ENCODE results near the gene UBR2. TPM values are rescaled to one million over a fixed set of nuclear protein-coding genes. Genes with fewer than 3 reads are reported as not detected.
A peak's percentile ranks its signal among the peaks of the same experiment; 100 is the strongest.

The UBR2 gene
- total and polyA plus RNA-seq, 2 of the 13 experiments (the other 11 are each of a cell fraction or from before 2014, with no cell fraction given) = 17.6 to 29.3 TPM

- TF ChIP-seq ZMAT3 (CRISPR knock-in tag; conservative IDR thresholded peaks at IDR 0.05) = no peak
- TF ChIP-seq HNRNPK (IDR thresholded peaks at IDR 0.05; ENCODE audit: low read depth, low read length, poor library complexity, severe bottlenecking) = no peak
- no peak for TF ChIP-seq MTF2 (CRISPR knock-in tag; IDR thresholded peaks at IDR 0.05; ENCODE audit: borderline replicate concordance)
- TF ChIP-seq HINFP (CRISPR knock-in tag; IDR thresholded peaks at IDR 0.05; ENCODE audit: low read depth) = no peak
- no peak for TF ChIP-seq NFIC (IDR thresholded peaks at IDR 0.05; ENCODE audit: low read length)
- TF ChIP-seq ZNF792 (CRISPR knock-in tag; IDR thresholded peaks at IDR 0.05) = no peak
- TF ChIP-seq YEATS4 (CRISPR knock-in tag; IDR thresholded peaks at IDR 0.05; ENCODE audit: borderline replicate concordance) = no peak
- TF ChIP-seq ZFP41 (CRISPR knock-in tag; IDR thresholded peaks at IDR 0.05; ENCODE audit: borderline replicate concordance) = no peak
- TF ChIP-seq THAP8 (CRISPR knock-in tag; IDR thresholded peaks at IDR 0.05; ENCODE audit: borderline replicate concordance) = no peak
- no peak for TF ChIP-seq TAF1 (CRISPR knock-in tag; IDR thresholded peaks at IDR 0.05)
- TF ChIP-seq NFATC3 (CRISPR knock-in tag; IDR thresholded peaks at IDR 0.05) = no peak
- peak; percentile 45; the same call in 1 of the 2 replicates for TF ChIP-seq PAXIP1 (CRISPR knock-in tag; conservative IDR thresholded peaks at IDR 0.05)
- TF ChIP-seq RAD21 (CRISPR knock-in tag; IDR thresholded peaks at IDR 0.05) = peak; percentile 90; the same call in 1 of the 2 replicates
- 0 out of 2 replicates have a peak, but pooled peaks have one; percentile 19 for TF ChIP-seq NR2C2 (CRISPR knock-in tag; IDR thresholded peaks at IDR 0.05; ENCODE audit: borderline replicate concordance)
- no peak for TF ChIP-seq ZNF570 (CRISPR knock-in tag; IDR thresholded peaks at IDR 0.05; ENCODE audit: borderline replicate concordance)
- TF ChIP-seq NCOR1 (IDR thresholded peaks at IDR 0.05; ENCODE audit: borderline replicate concordance, low read length) = no peak
- TF ChIP-seq ZNF567 (CRISPR knock-in tag; IDR thresholded peaks at IDR 0.05; ENCODE audit: borderline replicate concordance) = no peak; the same call in 1 of the 2 replicates
- TF ChIP-seq ZNF350 (CRISPR knock-in tag; IDR thresholded peaks at IDR 0.05; ENCODE audit: borderline replicate concordance, low read depth) = no peak
- TF ChIP-seq JDP2 (CRISPR knock-in tag; IDR thresholded peaks at IDR 0.05; ENCODE audit: borderline replicate concordance) = no peak
- no peak for TF ChIP-seq ZNF460 (CRISPR knock-in tag; IDR thresholded peaks at IDR 0.05; ENCODE audit: borderline replicate concordance)
- no peak for TF ChIP-seq FOXO4 (CRISPR knock-in tag; conservative IDR thresholded peaks at IDR 0.05)
- no peak for TF ChIP-seq SATB2 (CRISPR knock-in tag; IDR thresholded peaks at IDR 0.05)
- no peak for TF ChIP-seq KLF15 (CRISPR knock-in tag; IDR thresholded peaks at IDR 0.05; ENCODE audit: borderline replicate concordance)
- TF ChIP-seq AHR (CRISPR knock-in tag; IDR thresholded peaks at IDR 0.05) = no peak
These were observed 162.8 kb downstream of the UBR2 start (continued) for GRCh38 chr6:42726485-42727086.
